ENCODE data around the gene SGMS1. TPM values are rescaled to one million over a fixed set of nuclear protein-coding genes. Genes with fewer than 3 reads are reported as not detected.

Gene SGMS1
- total RNA-seq, 1 experiment from 2014 or later: 20.4 TPM

DNA sequence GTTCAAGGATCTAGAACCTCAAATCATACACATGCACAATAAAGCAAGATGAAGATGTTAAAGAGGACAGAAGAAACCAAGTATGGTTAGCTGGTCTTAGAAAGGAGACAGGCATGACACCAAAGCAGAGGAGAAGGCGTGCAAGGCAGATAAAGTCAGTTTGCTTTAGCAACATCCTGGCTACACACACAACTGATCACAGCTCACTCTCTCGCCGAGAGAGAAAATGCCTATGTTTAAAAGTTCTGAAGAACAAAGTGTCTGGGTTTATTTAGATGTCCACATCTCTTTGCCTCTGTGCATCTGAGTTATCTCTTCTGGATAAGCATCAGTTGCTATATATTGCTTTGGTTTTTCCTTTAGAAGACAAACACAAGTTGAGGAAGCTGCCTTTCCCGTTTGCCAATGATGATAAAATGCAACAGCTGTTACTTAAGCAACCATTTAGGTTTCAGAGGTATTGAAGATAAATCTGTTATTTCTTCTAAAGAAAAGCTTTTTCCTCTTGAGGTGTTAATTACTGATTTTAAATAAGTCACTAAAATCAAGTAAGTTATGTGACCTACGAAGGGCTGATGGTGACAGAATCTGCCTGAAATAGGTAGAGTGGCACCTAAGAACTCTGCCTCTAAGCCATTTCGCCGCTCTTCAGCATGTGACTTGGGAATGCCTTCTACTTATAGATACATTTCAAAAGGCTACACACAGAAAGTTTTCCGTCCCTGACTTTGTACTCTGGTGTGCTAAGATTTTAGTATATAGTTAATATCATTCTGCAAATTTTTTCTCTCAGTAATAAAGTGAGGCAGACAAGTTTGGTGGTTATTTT, 226.2 kb downstream of the SGMS1 start:
- Histone ChIP-seq H3K27me3 (ENCODE audit: insufficient read depth, low read length) (no peaks in the 10 kb centered on the region), H4K5ac (ENCODE audit: insufficient read length, low read depth, low read length) (no peak overlapping the region), H3K4me2 (ENCODE audit: insufficient read depth, insufficient read length, low read length) (no peak overlapping the region), H2BK120ac (ENCODE audit: low read depth, low read length, poor library complexity, severe bottlenecking) (no peak overlapping the region), H2BK15ac (ENCODE audit: low read depth, low read length) (no peak overlapping the region), H3K4me1 (ENCODE audit: insufficient read depth, low read length) (no peaks in the 10 kb centered on the region), H3K79me2 (ENCODE audit: insufficient read depth, low read length) (no peaks in the 10 kb centered on the region), H3K9ac (ENCODE audit: extremely low read depth, insufficient read length, low read length) (no peak overlapping the region), H2BK20ac (ENCODE audit: low read depth, low read length, poor library complexity, severe bottlenecking) (no peak overlapping the region), H3K18ac (ENCODE audit: insufficient read length, low read depth, low read length) (no peak overlapping the region), H2BK5ac (ENCODE audit: insufficient read length, low read length) (no peak overlapping the region), H3K56ac (ENCODE audit: insufficient read length, low read depth, low read length) (no peak overlapping the region), H3T11ph (ENCODE audit: low read length) (no peak overlapping the region), H3K9me3 (ENCODE audit: control insufficient read depth, low read depth, low read length) (no peaks in the 10 kb centered on the region), H2AK5ac (ENCODE audit: insufficient read length, low read length) (no peak overlapping the region), H3K23ac (ENCODE audit: insufficient read length, low read depth, low read length) (no peak overlapping the region), H4K8ac (replicated peaks; ENCODE audit: insufficient read length, low read depth, low read length) (no peak overlapping the region), H3K4ac (ENCODE audit: low read depth, low read length) (no peak overlapping the region), H2BK12ac (ENCODE audit: insufficient read length, low read depth, low read length) (no peak overlapping the region), H3K14ac (ENCODE audit: insufficient read depth, low read length) (no peak overlapping the region), H2AFZ (ENCODE audit: low read length) (no peak overlapping the region), H3K79me1 (ENCODE audit: insufficient read depth, low read depth, low read length, poor library complexity, severe bottlenecking) (no peaks in the 10 kb centered on the region), H4K20me1 (ENCODE audit: control insufficient read depth, insufficient read depth, insufficient read length) (no peaks in the 10 kb centered on the region), H4K91ac (ENCODE audit: insufficient read length, low read depth, low read length) (no peak overlapping the region), H3K27ac (ENCODE audit: insufficient read length, low read depth, low read length) (no peak overlapping the region), H3K23me2 (ENCODE audit: insufficient read length, low read depth, low read length, poor library complexity, severe bottlenecking) (no peaks in the 10 kb centered on the region)
- H3K36me3 Mint-ChIP-seq (ENCODE audit: insufficient read depth in 1 of 3, low read depth in 3 of 3): no peaks in the 10 kb centered on the region
- H3K4me3 Mint-ChIP-seq: no peak overlapping the region
- no peak for DNase-seq
- H3K4me1 Mint-ChIP-seq: peaks cover 4 to 6% of the 10 kb centered on the region in 2 experiments; a peak in 3 of 4 replicates
- H3K27me3 Mint-ChIP-seq (ENCODE audit: low read depth): no peaks in the 10 kb centered on the region
- TF ChIP-seq, protein P1, sequence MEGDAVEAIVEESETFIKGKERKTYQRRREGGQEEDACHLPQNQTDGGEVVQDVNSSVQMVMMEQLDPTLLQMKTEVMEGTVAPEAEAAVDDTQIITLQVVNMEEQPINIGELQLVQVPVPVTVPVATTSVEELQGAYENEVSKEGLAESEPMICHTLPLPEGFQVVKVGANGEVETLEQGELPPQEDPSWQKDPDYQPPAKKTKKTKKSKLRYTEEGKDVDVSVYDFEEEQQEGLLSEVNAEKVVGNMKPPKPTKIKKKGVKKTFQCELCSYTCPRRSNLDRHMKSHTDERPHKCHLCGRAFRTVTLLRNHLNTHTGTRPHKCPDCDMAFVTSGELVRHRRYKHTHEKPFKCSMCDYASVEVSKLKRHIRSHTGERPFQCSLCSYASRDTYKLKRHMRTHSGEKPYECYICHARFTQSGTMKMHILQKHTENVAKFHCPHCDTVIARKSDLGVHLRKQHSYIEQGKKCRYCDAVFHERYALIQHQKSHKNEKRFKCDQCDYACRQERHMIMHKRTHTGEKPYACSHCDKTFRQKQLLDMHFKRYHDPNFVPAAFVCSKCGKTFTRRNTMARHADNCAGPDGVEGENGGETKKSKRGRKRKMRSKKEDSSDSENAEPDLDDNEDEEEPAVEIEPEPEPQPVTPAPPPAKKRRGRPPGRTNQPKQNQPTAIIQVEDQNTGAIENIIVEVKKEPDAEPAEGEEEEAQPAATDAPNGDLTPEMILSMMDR (conservative IDR thresholded peaks at IDR 0.05): no peak
- no peaks in the 10 kb centered on the region for H3K9me3 Mint-ChIP-seq
- no peak overlapping the region for H3K27ac Mint-ChIP-seq
- WGBS (ENCODE audit: extremely low coverage, insufficient read length, low lambda C conversion rate): no CpG with 5 or more reads among the region's 8 CpGs
